ENCODE measurements around the gene GP1BB.
"Not testable (repeated sequence)": the region's sequence is repeated elsewhere in the genome, so short reads cannot be mapped to it uniquely, and the experiment has no call there.

GRCh38 chr22:19697871-19698270 lies 25.5 kb upstream of the GP1BB start:
- TF ChIP-seq CTCF (conservative IDR thresholded peaks at IDR 0.05); ZFX (IDR thresholded peaks at IDR 0.05): not testable (repeated sequence)
